ENCODE results near the gene DDX28. TPM values are rescaled to one million over a fixed set of nuclear protein-coding genes. Genes with fewer than 3 reads are reported as not detected.

The DDX28 gene
- total and polyA plus RNA-seq, 9 of the 15 experiments (the other 6 are each of a cell fraction or from before 2014, with no cell fraction given), result 2.8 to 24.5 (median 15.9) TPM

GRCh38 chr16:68022278-68022727 lies 729 bp downstream of the DDX28 start:
- 1% methylated on average over 19 of the region's 19 CpGs for WGBS (ENCODE audit: insufficient coverage, low coverage, missing lambda C conversion rate)
- no peak for FAIRE-seq
- no peaks in the 10 kb centered on the region for H3K9me3 ChIP-seq (replicated peaks; ENCODE audit: control insufficient read depth, insufficient read depth, low read depth, low read length)
- peak overlapping the region; percentile 88 for H3K4me3 ChIP-seq
- H3K27ac ChIP-seq (ENCODE audit: extremely low read depth, low read depth, low read length), result peak overlapping the region; percentile 78
- H3K4me1 ChIP-seq (replicated peaks in 1 of 2; ENCODE audit: control insufficient read depth in 2 of 2, insufficient read depth in 2 of 2, low read length in 2 of 2), result peaks cover 8 to 23% of the 10 kb centered on the region in 2 experiments; a peak in 4 of 5 replicates
- ATAC-seq, result peak; percentile 42
- peak in 2 of 4 experiments; percentile 14 to 37 for DNase-seq (ENCODE audit: extremely low read depth in 1 of 4, low spot score in 3 of 4)
- TF ChIP-seq RFX5 (IDR thresholded peaks at IDR 0.05; ENCODE audit: low read depth, low read length) (0 out of 2 replicates have a peak, but pooled peaks have one; percentile 0), YY1 (IDR thresholded peaks at IDR 0.05; ENCODE audit: borderline replicate concordance in 1 of 3, control insufficient read depth in 1 of 3, extremely low read depth in 1 of 3, insufficient read depth in 3 of 3, insufficient read length in 1 of 3, insufficient replicate concordance in 2 of 3, low read depth in 1 of 3, low read length in 2 of 3) (peak in 1 of 3 experiments; percentile 67), ARNT (IDR thresholded peaks at IDR 0.05) (no peak), FOXA3 (CRISPR knock-in tag; conservative IDR thresholded peaks at IDR 0.05 in 1 of 2, IDR thresholded peaks at IDR 0.05 in 1 of 2) (peak in 1 of 2 experiments; percentile 61; a peak in 1 of 4 replicates), RBM14 (IDR thresholded peaks at IDR 0.05; ENCODE audit: borderline replicate concordance, insufficient read depth, low read depth, low read length) (0 out of 2 replicates have a peak, but pooled peaks have one; percentile 88), NFE2 (IDR thresholded peaks at IDR 0.05; ENCODE audit: low read depth) (no peak), FOXK1 (CRISPR knock-in tag; IDR thresholded peaks at IDR 0.05; ENCODE audit: borderline replicate concordance) (0 out of 2 replicates have a peak, but pooled peaks have one; percentile 10)
- H3K27me3 ChIP-seq (ENCODE audit: control insufficient read depth in 2 of 2, insufficient read depth in 2 of 2, low read length in 2 of 2), result no peaks in the 10 kb centered on the region
- H2AFZ ChIP-seq (ENCODE audit: low read depth, low read length), result peak overlapping the region; percentile 97
- no TSS peak for BruUV-seq (replicated peaks)
- in situ Hi-C loops (cut with MboI), result no loop called here
- no peaks in the 10 kb centered on the region; the same call in 1 of the 2 replicates for H4K20me1 ChIP-seq (replicated peaks; ENCODE audit: control insufficient read depth, insufficient read depth, low read length)
- peak overlapping the region; percentile 94 for H3K4me2 ChIP-seq (ENCODE audit: insufficient read depth, low read length)
- peak overlapping the region; percentile 90 to 100 for H3K9ac ChIP-seq (ENCODE audit: insufficient read depth in 1 of 2, low read depth in 2 of 2, low read length in 2 of 2)
- ChIA-PET CTCF (ENCODE audit: low intra/inter-chr PET ratio) (no interaction called here), POLR2A (interaction anchor here (0.6 to 2.6 kb wide), 8 partner anchors 10 to 216 kb away, joined by 3 to 13 read pairs (median 4); partner anchors contain the start of genes RANBP10 and TSNAXIP1)
- intact Hi-C loops (cut with micrococcal nuclease), result no loop called here
- H3K79me2 ChIP-seq (ENCODE audit: control insufficient read depth, insufficient read depth, low read length), result peaks cover 42% of the 10 kb centered on the region
- no peaks in the 10 kb centered on the region for H3K9me1 ChIP-seq (ENCODE audit: control insufficient read depth, insufficient read depth, low read length)
- H3K36me3 ChIP-seq (ENCODE audit: control insufficient read depth, insufficient read depth, low read length), result peaks cover 32% of the 10 kb centered on the region

All from K562 (cell line).